G401 (cell line): ENCODE results near the gene C1orf105. TPM values are rescaled to one million over a fixed set of nuclear protein-coding genes. Genes with fewer than 3 reads are reported as not detected.

Source experiments
- DNase-seq: peaks from one replicate; pipeline ENCODE4 v3.0.0-alpha.2; 2015; ENCODE audit warnings: low spot score
- in situ Hi-C: cut with HindIII; loops from 2 replicates; pipeline ENCODE4 v1.10.0; 2016; ENCODE audit warnings: low sequenced_read_pairs, mixed read lengths
- total RNA-seq: library from RNA; depleted of rRNA; stranded (reverse); fragments of >200 nt; shearing (Covaris generic); gene quantifications from 2 replicates; pipeline ENCODE4 v1.2.3, GENCODE V29; 2014

C1orf105 gene
- total RNA-seq, 1 experiment from 2014 or later: not detected

DNA sequence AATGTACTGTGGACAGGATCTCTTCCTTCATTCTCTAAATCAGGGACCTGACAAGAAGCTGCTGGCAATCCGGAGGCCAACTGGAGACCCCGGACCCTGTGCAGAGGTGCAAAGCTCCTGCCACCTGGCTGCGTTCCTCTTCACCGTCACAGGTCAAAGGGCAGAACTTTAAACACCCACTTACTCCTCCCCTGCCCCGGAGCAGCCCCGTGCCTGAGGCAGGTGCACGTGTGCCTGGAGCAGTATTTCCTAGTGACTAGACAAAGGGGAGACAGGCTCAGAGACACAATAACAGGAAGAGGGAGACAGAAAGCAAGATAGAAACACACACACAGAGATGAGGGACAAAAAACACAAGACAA lies 30.0 kb downstream of the C1orf105 start:
- no peak for DNase-seq
- in situ Hi-C loops: no loop called here

DNA sequence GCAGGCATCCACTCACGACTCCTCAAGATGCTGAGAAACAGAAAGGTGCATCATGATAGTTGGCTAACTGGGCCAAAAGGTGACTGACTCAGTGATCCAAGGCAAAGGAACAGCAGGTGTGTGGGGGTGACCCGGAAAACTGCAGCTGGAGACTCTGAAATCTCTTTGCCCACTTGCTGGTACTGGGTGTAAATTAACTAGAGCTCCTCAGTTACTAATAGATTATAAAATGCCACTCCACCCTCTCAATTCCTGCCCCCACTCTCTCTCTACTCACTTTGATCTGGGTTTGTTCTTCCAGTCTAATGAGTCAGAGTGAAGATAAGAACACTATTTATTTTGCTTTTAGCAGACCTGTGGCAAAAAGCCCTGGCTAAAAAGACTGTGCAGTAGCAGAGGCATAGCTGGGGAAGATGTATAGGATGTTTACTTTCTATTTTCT lies 30.5 kb downstream of the C1orf105 start:
- in situ Hi-C loops: no loop called here
- DNase-seq: no peak

GRCh38 chr1:172452536-172453152 lies 32.2 kb downstream of the C1orf105 start:
- DNase-seq: no peak
- in situ Hi-C loops: no loop called here

- no peak for DNase-seq
- in situ Hi-C loops: no loop called here
These were observed 32.7 kb downstream of the C1orf105 start for GRCh38 chr1:172453153-172453545.

GRCh38 chr1:172453607-172454006 lies 33.1 kb downstream of the C1orf105 start:
- in situ Hi-C loops: no loop called here

GRCh38 chr1:172455451-172455850 lies 35.0 kb downstream of the C1orf105 start:
- no peak for DNase-seq
- in situ Hi-C loops: no loop called here

More at GRCh38 chr1:172453607-172454006, 33.1 kb downstream of the C1orf105 start:
- no peak for DNase-seq

- DNase-seq: no peak
- in situ Hi-C loops: no loop called here
These were observed 35.9 kb downstream of the C1orf105 start for GRCh38 chr1:172456344-172456769.

- DNase-seq: no peak
- in situ Hi-C loops: no loop called here
These were observed 37.1 kb downstream of the C1orf105 start for GRCh38 chr1:172457479-172458130.

DNA sequence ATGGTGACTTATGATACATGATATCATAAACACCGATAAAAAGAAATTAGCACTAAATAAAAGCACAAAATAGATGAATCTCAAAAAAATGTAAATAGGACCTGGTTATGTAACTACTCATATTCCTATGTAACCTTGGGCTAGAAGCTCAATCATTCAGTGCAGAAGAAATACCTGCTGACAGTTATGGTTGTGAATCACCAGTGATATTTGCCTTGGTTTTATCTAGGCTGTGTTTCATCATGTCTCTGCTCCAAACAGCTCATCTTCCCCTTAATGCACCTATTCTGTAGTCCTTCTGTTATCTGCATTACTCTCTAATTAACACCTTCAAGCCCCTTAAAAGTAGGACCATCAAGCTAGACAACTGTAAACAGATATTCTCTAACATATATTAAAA lies 39.7 kb downstream of the C1orf105 start:
- in situ Hi-C loops: no loop called here
- DNase-seq: no peak

GRCh38 chr1:172460887-172461315 lies 40.4 kb downstream of the C1orf105 start:
- in situ Hi-C loops: no loop called here
- no peak for DNase-seq

DNA sequence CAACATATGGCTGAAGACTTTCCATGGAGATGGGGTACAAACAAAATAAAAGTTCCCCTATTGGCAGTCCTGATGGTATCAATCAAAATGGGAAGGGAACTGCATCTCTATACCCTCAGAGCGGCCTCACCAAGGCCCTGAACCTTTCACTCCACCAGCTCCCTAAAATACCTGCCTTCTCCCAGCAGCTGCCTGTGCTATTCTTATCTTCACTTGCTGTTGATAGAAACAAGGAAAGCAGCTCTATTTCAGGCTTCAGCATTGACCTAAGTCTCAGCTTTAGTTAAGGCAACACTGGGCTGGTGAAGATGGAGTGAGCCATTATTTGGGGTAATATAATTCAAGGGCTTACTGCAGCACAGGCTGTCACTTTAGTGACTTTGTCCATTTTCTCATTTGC lies 45.1 kb downstream of the C1orf105 start:
- in situ Hi-C loops: no loop called here
- DNase-seq: no peak

- DNase-seq: no peak
- in situ Hi-C loops: no loop called here
These were observed 46.4 kb downstream of the C1orf105 start for GRCh38 chr1:172466795-172467407.

DNA sequence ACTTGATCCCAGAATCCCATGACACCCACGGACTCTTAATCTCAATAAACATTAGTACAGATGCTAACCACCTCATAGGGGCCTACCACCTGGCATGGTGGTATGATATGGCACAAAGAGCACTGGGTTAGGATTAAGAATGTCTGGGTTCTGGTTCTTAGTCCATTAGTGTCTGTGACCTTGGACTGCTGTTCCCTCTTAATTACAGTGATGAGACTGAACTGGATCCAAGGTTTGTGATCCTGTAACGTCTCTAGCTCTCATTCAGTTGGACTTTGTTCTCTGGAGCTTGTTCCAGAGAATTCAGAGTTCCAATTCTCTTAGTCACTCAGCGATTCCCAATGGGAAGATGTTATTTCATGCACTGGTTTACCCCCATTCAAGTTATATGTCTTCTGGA lies 47.0 kb downstream of the C1orf105 start:
- in situ Hi-C loops: no loop called here
- DNase-seq: no peak

DNA sequence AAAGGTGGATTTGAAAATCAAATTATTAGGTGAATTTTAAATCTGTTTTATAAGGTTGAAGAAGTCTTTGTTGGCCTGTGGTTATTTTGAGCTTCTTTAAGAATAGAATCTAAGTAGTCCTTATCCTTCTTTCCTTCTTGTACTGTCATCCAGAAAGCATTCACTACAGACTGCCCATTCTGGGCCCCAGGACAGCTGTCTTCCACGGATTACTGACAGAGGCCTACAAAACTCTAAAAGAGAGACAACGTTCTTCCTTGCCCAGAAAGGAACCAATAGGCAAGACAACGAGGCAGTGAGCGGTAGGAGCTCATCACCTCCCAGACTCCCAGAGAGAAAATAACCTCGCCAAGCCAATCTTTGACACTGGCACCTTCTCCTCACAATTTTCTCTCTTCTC lies 47.8 kb downstream of the C1orf105 start:
- in situ Hi-C loops: no loop called here
- DNase-seq: no peak

GRCh38 chr1:172469717-172470116 lies 49.2 kb downstream of the C1orf105 start:
- in situ Hi-C loops: no loop called here
- no peak for DNase-seq

- in situ Hi-C loops: no loop called here
These were observed 49.7 kb downstream of the C1orf105 start for GRCh38 chr1:172470149-172470548.

GRCh38 chr1:172471666-172472065 lies 51.2 kb downstream of the C1orf105 start:
- in situ Hi-C loops: no loop called here
- no peak for DNase-seq

More at GRCh38 chr1:172470149-172470548, 49.7 kb downstream of the C1orf105 start:
- no peak for DNase-seq

- no peak for DNase-seq
- in situ Hi-C loops: no loop called here
These were observed 52.0 kb downstream of the C1orf105 start for GRCh38 chr1:172472495-172472894.

GRCh38 chr1:172473302-172473701 lies 52.8 kb downstream of the C1orf105 start:
- in situ Hi-C loops: no loop called here
- no peak for DNase-seq

DNA sequence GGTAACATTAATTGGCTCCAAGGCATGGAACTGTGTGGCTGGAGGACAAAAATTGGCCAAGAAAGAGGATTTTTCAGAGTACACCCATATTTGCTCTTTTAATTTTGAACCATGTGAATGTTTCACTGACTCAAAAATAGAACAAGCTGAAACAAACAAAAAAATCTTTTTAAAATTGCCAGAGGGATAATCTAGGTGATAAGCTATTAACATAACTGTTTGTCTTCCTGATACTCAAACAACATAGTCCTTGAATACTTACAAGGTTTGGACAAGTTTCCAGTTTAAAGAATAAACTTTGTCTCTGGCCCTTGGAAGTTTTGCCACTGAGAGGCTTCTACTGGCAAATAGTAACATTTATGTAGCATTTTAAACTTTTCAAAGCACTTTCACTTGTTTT lies 53.4 kb downstream of the C1orf105 start:
- in situ Hi-C loops: no loop called here

More for the DNA sequence above, 53.4 kb downstream of the C1orf105 start:
- DNase-seq: no peak
